ENCODE measurements around the gene CYP4Z1.

GRCh38 chr1:47137925-47138615 is 71.0 kb downstream of the CYP4Z1 start:
- TF ChIP-seq PATZ1 (CRISPR knock-in tag; IDR thresholded peaks at IDR 0.05; ENCODE audit: borderline replicate concordance) (no peak), RARB (CRISPR knock-in tag; IDR thresholded peaks at IDR 0.05) (no peak), GLIS3 (CRISPR knock-in tag; IDR thresholded peaks at IDR 0.05) (no peak)
